ENCODE data around the gene NDUFA5.
"Not testable (repeated sequence)": the region's sequence is repeated elsewhere in the genome, so short reads cannot be mapped to it uniquely, and the experiment has no call there.

Gene NDUFA5

DNA sequence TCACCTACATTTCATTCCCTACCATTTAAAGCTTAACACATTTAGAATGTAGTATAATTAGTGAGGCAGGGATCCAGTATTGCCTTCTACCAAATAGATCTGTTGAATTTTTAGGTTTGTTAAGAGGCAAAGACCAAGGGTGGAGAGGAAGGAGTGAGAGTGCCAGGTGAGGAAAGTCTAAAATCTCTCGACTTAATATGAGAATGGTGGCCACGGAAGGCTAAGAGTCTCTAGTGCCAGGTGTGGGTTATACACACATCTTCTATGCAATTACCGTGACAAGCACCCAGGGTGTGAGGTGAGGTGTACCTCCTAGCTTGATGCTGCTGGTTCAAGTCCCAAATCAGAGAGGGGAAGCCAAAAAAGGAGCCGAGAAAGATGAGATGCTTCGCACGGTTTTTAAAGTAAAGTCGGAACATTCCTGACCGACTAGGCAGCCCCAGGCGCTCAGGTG is 23.7 kb downstream of the NDUFA5 start:
- no peaks in the 10 kb centered on the region for H3K36me3 ChIP-seq (ENCODE audit: insufficient read depth, low read length)
- H3K4me3 ChIP-seq (ENCODE audit: low read depth in 1 of 2, low read length in 2 of 2): peak overlapping the region in 1 of 2 experiments; percentile 62; a peak in 2 of 4 replicates
- peak overlapping the region; percentile 55; the same call in 1 of the 2 replicates for H2AFZ ChIP-seq (ENCODE audit: low read depth, low read length)
- H3K4me1 ChIP-seq (ENCODE audit: insufficient read depth, low read length): peaks cover 17% of the 10 kb centered on the region
- TF ChIP-seq, protein P1, sequence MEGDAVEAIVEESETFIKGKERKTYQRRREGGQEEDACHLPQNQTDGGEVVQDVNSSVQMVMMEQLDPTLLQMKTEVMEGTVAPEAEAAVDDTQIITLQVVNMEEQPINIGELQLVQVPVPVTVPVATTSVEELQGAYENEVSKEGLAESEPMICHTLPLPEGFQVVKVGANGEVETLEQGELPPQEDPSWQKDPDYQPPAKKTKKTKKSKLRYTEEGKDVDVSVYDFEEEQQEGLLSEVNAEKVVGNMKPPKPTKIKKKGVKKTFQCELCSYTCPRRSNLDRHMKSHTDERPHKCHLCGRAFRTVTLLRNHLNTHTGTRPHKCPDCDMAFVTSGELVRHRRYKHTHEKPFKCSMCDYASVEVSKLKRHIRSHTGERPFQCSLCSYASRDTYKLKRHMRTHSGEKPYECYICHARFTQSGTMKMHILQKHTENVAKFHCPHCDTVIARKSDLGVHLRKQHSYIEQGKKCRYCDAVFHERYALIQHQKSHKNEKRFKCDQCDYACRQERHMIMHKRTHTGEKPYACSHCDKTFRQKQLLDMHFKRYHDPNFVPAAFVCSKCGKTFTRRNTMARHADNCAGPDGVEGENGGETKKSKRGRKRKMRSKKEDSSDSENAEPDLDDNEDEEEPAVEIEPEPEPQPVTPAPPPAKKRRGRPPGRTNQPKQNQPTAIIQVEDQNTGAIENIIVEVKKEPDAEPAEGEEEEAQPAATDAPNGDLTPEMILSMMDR (IDR thresholded peaks at IDR 0.05; ENCODE audit: borderline replicate concordance, extremely low read depth, low read length, poor library complexity, severe bottlenecking): no peak
- TF ChIP-seq EZH2 (IDR thresholded peaks at IDR 0.05; ENCODE audit: borderline replicate concordance, low read depth, low read length, severe bottlenecking): no peak
- H3K9ac ChIP-seq (ENCODE audit: low read depth, low read length): peak overlapping the region; percentile 2; the same call in 1 of the 2 replicates
- no peaks in the 10 kb centered on the region for H4K20me1 ChIP-seq (ENCODE audit: insufficient read depth, low read length)
- no peaks in the 10 kb centered on the region for H3K27me3 ChIP-seq (ENCODE audit: insufficient read depth, low read length, poor library complexity)
- no peaks in the 10 kb centered on the region for H3K79me2 ChIP-seq (ENCODE audit: insufficient read depth, low read length)
- H3K9me3 ChIP-seq (ENCODE audit: insufficient read depth, low read length, severe bottlenecking): no peaks in the 10 kb centered on the region
- peak overlapping the region; percentile 80 for H3K4me2 ChIP-seq (ENCODE audit: insufficient read depth, low read length)
- DNase-seq (no peak), ATAC-seq (ENCODE audit: insufficient read depth, low read depth) (no peak)
- no peak overlapping the region for H3K27ac ChIP-seq (ENCODE audit: low read length)

DNA sequence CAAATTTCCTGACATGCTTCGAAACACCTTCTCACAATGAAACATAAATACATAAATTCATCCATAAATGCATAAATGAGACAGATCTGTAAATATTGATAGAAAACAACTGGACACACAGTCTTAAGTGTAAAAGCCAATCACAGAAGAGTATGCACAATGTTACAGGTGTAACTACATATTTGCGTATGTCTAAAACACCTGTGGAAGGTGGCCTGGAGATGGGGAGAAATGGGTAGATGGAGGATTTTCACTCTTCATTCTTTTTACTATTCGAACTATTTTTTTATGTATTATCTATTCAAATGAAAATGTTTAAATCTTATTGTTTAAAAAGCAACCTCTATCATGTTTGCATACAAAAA is 24.1 kb downstream of the NDUFA5 start:
- Histone ChIP-seq H3K9me3 (ENCODE audit: insufficient read depth, low read length, severe bottlenecking) (no peaks in the 10 kb centered on the region), H3K79me2 (ENCODE audit: insufficient read depth, low read length) (no peaks in the 10 kb centered on the region), H3K36me3 (ENCODE audit: insufficient read depth, low read length) (no peaks in the 10 kb centered on the region), H3K4me3 (ENCODE audit: low read depth in 1 of 2, low read length in 2 of 2) (no peak overlapping the region), H3K27me3 (ENCODE audit: insufficient read depth, low read length, poor library complexity) (no peaks in the 10 kb centered on the region), H4K20me1 (ENCODE audit: insufficient read depth, low read length) (no peaks in the 10 kb centered on the region), H2AFZ (ENCODE audit: low read depth, low read length) (no peak overlapping the region), H3K4me2 (ENCODE audit: insufficient read depth, low read length) (no peak overlapping the region), H3K9ac (ENCODE audit: low read depth, low read length) (no peak overlapping the region), H3K4me1 (ENCODE audit: insufficient read depth, low read length) (peaks cover 17% of the 10 kb centered on the region), H3K27ac (ENCODE audit: low read length) (no peak overlapping the region)
- ATAC-seq (ENCODE audit: insufficient read depth, low read depth) (no peak), DNase-seq (no peak)
- TF ChIP-seq, protein P1 (IDR thresholded peaks at IDR 0.05; ENCODE audit: borderline replicate concordance, extremely low read depth, low read length, poor library complexity, severe bottlenecking): no peak
- no peak for TF ChIP-seq EZH2 (IDR thresholded peaks at IDR 0.05; ENCODE audit: borderline replicate concordance, low read depth, low read length, severe bottlenecking)

- H3K36me3 ChIP-seq (ENCODE audit: insufficient read depth, low read length); H3K27ac ChIP-seq (ENCODE audit: low read length); H2AFZ ChIP-seq (ENCODE audit: low read depth, low read length); ATAC-seq (ENCODE audit: insufficient read depth, low read depth); H3K9ac ChIP-seq (ENCODE audit: low read depth, low read length); H3K4me3 ChIP-seq (ENCODE audit: low read depth in 1 of 2, low read length in 2 of 2); H3K4me2 ChIP-seq (ENCODE audit: insufficient read depth, low read length); H3K79me2 ChIP-seq (ENCODE audit: insufficient read depth, low read length); H3K27me3 ChIP-seq (ENCODE audit: insufficient read depth, low read length, poor library complexity); H3K9me3 ChIP-seq (ENCODE audit: insufficient read depth, low read length, severe bottlenecking); H4K20me1 ChIP-seq (ENCODE audit: insufficient read depth, low read length): not testable (repeated sequence)
- peaks cover 17% of the 10 kb centered on the region for H3K4me1 ChIP-seq (ENCODE audit: insufficient read depth, low read length)
- peak; percentile 33 for DNase-seq
These were observed 24.6 kb downstream of the NDUFA5 start for GRCh38 chr7:123532788-123533552.

DNA sequence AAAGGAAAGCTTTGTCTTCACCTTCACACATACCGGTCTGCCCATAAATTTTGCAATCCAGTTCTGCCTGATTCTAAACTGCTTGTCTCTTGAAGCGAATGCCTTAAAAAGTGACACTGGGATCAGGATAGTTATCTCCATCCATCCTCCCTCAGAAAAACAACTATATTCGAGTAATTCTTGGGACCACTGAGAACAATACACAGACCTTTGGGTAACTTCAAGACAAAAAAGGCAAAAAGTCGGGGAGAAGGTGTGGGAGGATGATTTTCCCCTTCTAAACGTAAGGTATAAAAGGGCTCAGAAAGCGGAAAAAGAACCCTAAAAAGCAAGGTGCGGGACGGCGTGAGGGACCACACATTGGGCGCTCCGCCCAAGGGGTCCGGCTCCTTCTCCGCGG is 25.3 kb downstream of the NDUFA5 start:
- not testable (repeated sequence) for H4K20me1 ChIP-seq (ENCODE audit: insufficient read depth, low read length); H3K27me3 ChIP-seq (ENCODE audit: insufficient read depth, low read length, poor library complexity); H3K27ac ChIP-seq (ENCODE audit: low read length); H3K79me2 ChIP-seq (ENCODE audit: insufficient read depth, low read length); H3K36me3 ChIP-seq (ENCODE audit: insufficient read depth, low read length); H3K4me3 ChIP-seq (ENCODE audit: low read depth in 1 of 2, low read length in 2 of 2); ATAC-seq (ENCODE audit: insufficient read depth, low read depth); H2AFZ ChIP-seq (ENCODE audit: low read depth, low read length); H3K9me3 ChIP-seq (ENCODE audit: insufficient read depth, low read length, severe bottlenecking); H3K4me2 ChIP-seq (ENCODE audit: insufficient read depth, low read length); H3K9ac ChIP-seq (ENCODE audit: low read depth, low read length); DNase-seq
- peaks cover 17% of the 10 kb centered on the region for H3K4me1 ChIP-seq (ENCODE audit: insufficient read depth, low read length)

- H3K9me3 ChIP-seq (ENCODE audit: insufficient read depth, low read length, severe bottlenecking); H3K4me1 ChIP-seq (ENCODE audit: insufficient read depth, low read length); DNase-seq; ATAC-seq (ENCODE audit: insufficient read depth, low read depth); H3K9ac ChIP-seq (ENCODE audit: low read depth, low read length); H3K4me2 ChIP-seq (ENCODE audit: insufficient read depth, low read length); H2AFZ ChIP-seq (ENCODE audit: low read depth, low read length); H3K27ac ChIP-seq (ENCODE audit: low read length); H3K4me3 ChIP-seq (ENCODE audit: low read depth in 1 of 2, low read length in 2 of 2); H3K79me2 ChIP-seq (ENCODE audit: insufficient read depth, low read length); H3K36me3 ChIP-seq (ENCODE audit: insufficient read depth, low read length); H4K20me1 ChIP-seq (ENCODE audit: insufficient read depth, low read length); H3K27me3 ChIP-seq (ENCODE audit: insufficient read depth, low read length, poor library complexity): not testable (repeated sequence)
These were observed 27.5 kb downstream of the NDUFA5 start for GRCh38 chr7:123530035-123530591.
